Breast epithelium (tissue), 4 donors: ENCODE data around the gene TMEM121. TPM values are rescaled to one million over a fixed set of nuclear protein-coding genes. Genes with fewer than 3 reads are reported as not detected.

Experiments
- DNase-seq, 2 donors: peaks; one replicate each; pipeline ENCODE4 v3.0.0-alpha.2; 2019; ENCODE audit warnings: low spot score in 2 of 2
- H3K27ac ChIP-seq, 2 donors: fragments of 200-600 bp; sonication (generic) in 1 of 2; one replicate each; pipeline ENCODE4 v1.5.1; 2016 to 2019; ENCODE audit warnings: mild to moderate bottlenecking in 1 of 2
- H3K27me3 ChIP-seq, 2 donors: fragments of 200-600 bp; sonication (generic) in 1 of 2; one replicate each; pipeline versions ENCODE4 v1.5.1 to v1.6.0; 2017 to 2019; ENCODE audit warnings: control low read depth in 1 of 2, mild to moderate bottlenecking in 1 of 2
- H3K36me3 ChIP-seq: fragments of 200-600 bp; one replicate; pipeline ENCODE4 v1.5.1; 2019
- H3K4me1 ChIP-seq, 2 donors: fragments of 200-600 bp; sonication (generic); one replicate each; pipeline ENCODE4 v1.5.1; 2016 to 2019; ENCODE audit warnings: control low read depth in 1 of 2
- H3K4me3 ChIP-seq, 3 donors: fragments of 200-600 bp; sonication (generic); 1 replicate in 2 of 3; 2 replicates in 1 of 3; pipeline ENCODE4 v1.5.1; 2016 to 2019; ENCODE audit warnings: mild to moderate bottlenecking in 3 of 3, moderate library complexity in 2 of 3
- H3K9me3 ChIP-seq, 2 donors: fragments of 200-600 bp; sonication (generic) in 1 of 2; one replicate each; pipeline ENCODE4 v1.5.1; 2016 to 2019; ENCODE audit warnings: control low read depth in 1 of 2
- CTCF ChIP-seq, 3 donors: fragments of 450-650 bp; IDR thresholded peaks; one replicate each; pipeline ENCODE4 v1.5.1; 2016 to 2017; ENCODE audit warnings: antibody characterized with exemption in 3 of 3, mild to moderate bottlenecking in 3 of 3, moderate library complexity in 3 of 3
- POLR2A ChIP-seq: fragments of 450-650 bp; IDR thresholded peaks from one replicate; pipeline ENCODE4 v1.6.1; 2016; ENCODE audit warnings: antibody characterized with exemption, mild to moderate bottlenecking, moderate library complexity
- POLR2AphosphoS5 ChIP-seq, 3 donors: sonication (generic); formaldehyde crosslinking; IDR thresholded peaks; one replicate each; pipeline ENCODE4 v1.6.1; 2017; ENCODE audit warnings: antibody characterized with exemption in 3 of 3
- intact Hi-C: fragments of 100-400 bp; cut with DNase I; formaldehyde crosslinking; loops from one replicate; pipeline ENCODE4 v1.15.1; 2023; ENCODE audit warnings: low total_unique reads
- total RNA-seq, 3 donors: library from RNA; depleted of rRNA; stranded (reverse); fragments of >200 nt; gene quantifications; one replicate each; pipeline ENCODE4 v1.1.0, GENCODE V29; 2016

Gene TMEM121
- total RNA-seq, 3 donors from 2014 or later: 2.4 to 9.2 (median 9.2) TPM

- no peak for DNase-seq
- intact Hi-C loops: no loop called here
- Histone ChIP-seq H3K36me3 (no peaks in the 10 kb centered on the region), H3K9me3 (no peaks in the 10 kb centered on the region), H3K4me1 (peaks cover 4 to 24% of the 10 kb centered on the region in 2 donors), H3K27ac (peak overlapping the region in 1 of 2 donors; percentile 12), H3K27me3 (peaks cover 0 to 3% of the 10 kb centered on the region in 2 donors), H3K4me3 (peak overlapping the region in 1 of 3 donors; percentile 79)
- TF ChIP-seq CTCF (IDR thresholded peaks at IDR 0.05) (no peak), POLR2A (no peak), POLR2AphosphoS5 (IDR thresholded peaks at IDR 0.05) (no peak)
Observed at GRCh38 chr14:105529569-105530284, 3.3 kb downstream of the TMEM121 start.

- Histone ChIP-seq H3K36me3 (no peaks in the 10 kb centered on the region), H3K27ac (peak overlapping the region in 1 of 2 donors; percentile 12), H3K27me3 (peaks cover 0 to 3% of the 10 kb centered on the region in 2 donors), H3K4me1 (peaks cover 4 to 24% of the 10 kb centered on the region in 2 donors), H3K4me3 (no peak overlapping the region), H3K9me3 (no peaks in the 10 kb centered on the region)
- intact Hi-C loops: no loop called here
- no peak for TF ChIP-seq CTCF (IDR thresholded peaks at IDR 0.05)
- TF ChIP-seq POLR2A: no peak
- no peak for TF ChIP-seq POLR2AphosphoS5 (IDR thresholded peaks at IDR 0.05)
- no peak for DNase-seq
Observed at GRCh38 chr14:105530285-105531087, 4.1 kb downstream of the TMEM121 start.

- TF ChIP-seq POLR2AphosphoS5 (IDR thresholded peaks at IDR 0.05): no peak
- TF ChIP-seq POLR2A: no peak
- no peak for TF ChIP-seq CTCF (IDR thresholded peaks at IDR 0.05)
- H3K27me3 ChIP-seq: peaks cover 0 to 3% of the 10 kb centered on the region in 2 donors
- no peak for DNase-seq
- intact Hi-C loops: no loop called here
- H3K4me1 ChIP-seq: peaks cover 4 to 21% of the 10 kb centered on the region in 2 donors
- no peak overlapping the region for H3K27ac ChIP-seq
- H3K4me3 ChIP-seq: no peak overlapping the region
- H3K36me3 ChIP-seq: no peaks in the 10 kb centered on the region
- no peaks in the 10 kb centered on the region for H3K9me3 ChIP-seq
Observed at GRCh38 chr14:105531088-105531893, 4.9 kb downstream of the TMEM121 start.

GRCh38 chr14:105531894-105532623, 5.7 kb downstream of the TMEM121 start:
- Histone ChIP-seq H3K27ac (no peak overlapping the region), H3K9me3 (no peaks in the 10 kb centered on the region), H3K27me3 (peaks cover 0 to 3% of the 10 kb centered on the region in 2 donors), H3K4me1 (peaks cover 4 to 19% of the 10 kb centered on the region in 2 donors), H3K36me3 (no peaks in the 10 kb centered on the region), H3K4me3 (no peak overlapping the region)
- DNase-seq: no peak
- intact Hi-C loops: no loop called here
- no peak for TF ChIP-seq CTCF (IDR thresholded peaks at IDR 0.05)
- TF ChIP-seq POLR2A: no peak
- no peak for TF ChIP-seq POLR2AphosphoS5 (IDR thresholded peaks at IDR 0.05)
